ENCODE measurements around the gene HOXB3. TPM values are rescaled to one million over a fixed set of nuclear protein-coding genes. Genes with fewer than 3 reads are reported as not detected.

HOXB3 gene
- total and polyA plus RNA-seq, 2 of the 4 experiments (the other 2 are of a cell fraction): 6.3 to 59.6 TPM

DNA sequence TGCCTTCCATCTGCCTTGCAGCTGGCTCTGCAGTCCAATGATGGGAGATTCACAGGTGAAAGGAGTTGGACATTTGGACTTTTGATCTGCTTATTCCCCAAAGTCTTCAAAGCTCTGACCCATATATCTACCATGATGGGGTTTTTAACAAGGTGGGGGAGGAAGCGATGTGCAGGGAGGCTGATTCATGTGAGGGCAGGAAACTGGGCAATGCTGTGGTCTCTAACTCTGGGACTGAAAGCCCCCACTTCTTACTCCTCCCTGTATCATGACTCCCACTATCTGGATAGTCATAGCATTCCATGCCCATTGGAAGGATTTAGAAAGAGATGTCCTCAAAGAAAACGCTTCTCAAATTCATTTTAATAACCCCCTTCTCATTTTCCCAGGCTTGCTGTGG, 75.6 kb downstream of the HOXB3 start:
- H3K9me1 ChIP-seq (ENCODE audit: insufficient read depth, low read length): no peaks in the 10 kb centered on the region; the same call in 1 of the 2 replicates
- H4K5ac ChIP-seq (ENCODE audit: low read depth, low read length): no peak overlapping the region
- H3K23ac ChIP-seq (ENCODE audit: low read depth, low read length): 0 out of 2 replicates have a peak overlapping the region, but pooled peaks have one; percentile 3
- ATAC-seq (ENCODE audit: low read depth) (no peak), DNase-seq (no peak)
- no peak overlapping the region for H2BK15ac ChIP-seq (ENCODE audit: low read depth, low read length)
- dilution Hi-C loops (cut with HindIII; ENCODE audit: low sequenced_read_pairs, unreplicated experiment): no loop called here
- H2AK9ac ChIP-seq (replicated peaks; ENCODE audit: low read depth, low read length, poor library complexity): no peak overlapping the region
- H3K27me3 ChIP-seq (ENCODE audit: control insufficient read depth, insufficient read depth, low read length): peaks cover 37% of the 10 kb centered on the region
- no peaks in the 10 kb centered on the region for H3K36me3 ChIP-seq (ENCODE audit: control insufficient read depth, insufficient read depth, low read length)
- no peak overlapping the region; the same call in 1 of the 2 replicates for H2AK5ac ChIP-seq (ENCODE audit: low read depth, low read length)
- H3K4me2 ChIP-seq (ENCODE audit: low read depth, low read length): no peak overlapping the region
- WGBS, 2 experiments (ENCODE audit: extremely low coverage in 2 of 2, insufficient read length in 1 of 2): no CpG with 5 or more reads among the region's 2 CpGs
- H4K8ac ChIP-seq (ENCODE audit: low read depth in 2 of 2, low read length in 2 of 2): no peak overlapping the region
- in situ Hi-C loops (cut with MboI; ENCODE audit: low sequenced_read_pairs): no loop called here
- no peak overlapping the region for H2BK5ac ChIP-seq (ENCODE audit: low read depth, low read length, poor library complexity, severe bottlenecking)
- no peaks in the 10 kb centered on the region for H4K20me1 ChIP-seq (ENCODE audit: insufficient read depth, low read length)
- CTCF ChIA-PET: no interaction called here
- no TSS peak for BruUV-seq (replicated peaks)
- no peak overlapping the region for H3K14ac ChIP-seq (replicated peaks; ENCODE audit: low read depth, low read length)
- H3K79me1 ChIP-seq (ENCODE audit: low read depth in 1 of 2, low read length in 2 of 2): no peaks in the 10 kb centered on the region
- 0 out of 2 replicates have a peak, but pooled peaks cover 2% of the 10 kb centered on the region for H3K4me1 ChIP-seq (ENCODE audit: control insufficient read depth, insufficient read depth, low read length)
- TF ChIP-seq FOS (IDR thresholded peaks at IDR 0.05; ENCODE audit: low read depth, low read length): no peak
- TF ChIP-seq RCOR1 (IDR thresholded peaks at IDR 0.05; ENCODE audit: insufficient replicate concordance, low read length): no peak
- TF ChIP-seq POLR2A (IDR thresholded peaks at IDR 0.05; ENCODE audit: low read depth, low read length): no peak
- no peak for TF ChIP-seq MAZ (IDR thresholded peaks at IDR 0.05; ENCODE audit: borderline replicate concordance, low read depth, low read length)
- TF ChIP-seq, protein P1, sequence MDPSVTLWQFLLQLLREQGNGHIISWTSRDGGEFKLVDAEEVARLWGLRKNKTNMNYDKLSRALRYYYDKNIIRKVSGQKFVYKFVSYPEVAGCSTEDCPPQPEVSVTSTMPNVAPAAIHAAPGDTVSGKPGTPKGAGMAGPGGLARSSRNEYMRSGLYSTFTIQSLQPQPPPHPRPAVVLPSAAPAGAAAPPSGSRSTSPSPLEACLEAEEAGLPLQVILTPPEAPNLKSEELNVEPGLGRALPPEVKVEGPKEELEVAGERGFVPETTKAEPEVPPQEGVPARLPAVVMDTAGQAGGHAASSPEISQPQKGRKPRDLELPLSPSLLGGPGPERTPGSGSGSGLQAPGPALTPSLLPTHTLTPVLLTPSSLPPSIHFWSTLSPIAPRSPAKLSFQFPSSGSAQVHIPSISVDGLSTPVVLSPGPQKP (IDR thresholded peaks at IDR 0.05; ENCODE audit: borderline replicate concordance, low read depth, low read length): no peak
- TF ChIP-seq SMC3 (IDR thresholded peaks at IDR 0.05; ENCODE audit: low read depth, low read length): no peak
- no peak for TF ChIP-seq MXI1 (IDR thresholded peaks at IDR 0.05; ENCODE audit: borderline replicate concordance, low read depth, low read length)
- TF ChIP-seq RAD21 (IDR thresholded peaks at IDR 0.05; ENCODE audit: low read length): no peak
- TF ChIP-seq MAFK (IDR thresholded peaks at IDR 0.05; ENCODE audit: low read depth, low read length): no peak
- no peak for TF ChIP-seq CHD1 (IDR thresholded peaks at IDR 0.05; ENCODE audit: low read depth, low read length)
- TF ChIP-seq NFE2L2 (IDR thresholded peaks at IDR 0.05; ENCODE audit: low read depth, low read length): no peak
- no peak for TF ChIP-seq BHLHE40 (IDR thresholded peaks at IDR 0.05; ENCODE audit: low read depth, low read length)
- TF ChIP-seq, protein P2, sequence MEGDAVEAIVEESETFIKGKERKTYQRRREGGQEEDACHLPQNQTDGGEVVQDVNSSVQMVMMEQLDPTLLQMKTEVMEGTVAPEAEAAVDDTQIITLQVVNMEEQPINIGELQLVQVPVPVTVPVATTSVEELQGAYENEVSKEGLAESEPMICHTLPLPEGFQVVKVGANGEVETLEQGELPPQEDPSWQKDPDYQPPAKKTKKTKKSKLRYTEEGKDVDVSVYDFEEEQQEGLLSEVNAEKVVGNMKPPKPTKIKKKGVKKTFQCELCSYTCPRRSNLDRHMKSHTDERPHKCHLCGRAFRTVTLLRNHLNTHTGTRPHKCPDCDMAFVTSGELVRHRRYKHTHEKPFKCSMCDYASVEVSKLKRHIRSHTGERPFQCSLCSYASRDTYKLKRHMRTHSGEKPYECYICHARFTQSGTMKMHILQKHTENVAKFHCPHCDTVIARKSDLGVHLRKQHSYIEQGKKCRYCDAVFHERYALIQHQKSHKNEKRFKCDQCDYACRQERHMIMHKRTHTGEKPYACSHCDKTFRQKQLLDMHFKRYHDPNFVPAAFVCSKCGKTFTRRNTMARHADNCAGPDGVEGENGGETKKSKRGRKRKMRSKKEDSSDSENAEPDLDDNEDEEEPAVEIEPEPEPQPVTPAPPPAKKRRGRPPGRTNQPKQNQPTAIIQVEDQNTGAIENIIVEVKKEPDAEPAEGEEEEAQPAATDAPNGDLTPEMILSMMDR (conservative IDR thresholded peaks at IDR 0.05; ENCODE audit: low read depth, low read length): no peak
- no peak for TF ChIP-seq RFX5 (IDR thresholded peaks at IDR 0.05; ENCODE audit: low read depth, low read length)
- no peak for TF ChIP-seq CEBPB (IDR thresholded peaks at IDR 0.05; ENCODE audit: low read depth, low read length)
- TF ChIP-seq, protein P3, sequence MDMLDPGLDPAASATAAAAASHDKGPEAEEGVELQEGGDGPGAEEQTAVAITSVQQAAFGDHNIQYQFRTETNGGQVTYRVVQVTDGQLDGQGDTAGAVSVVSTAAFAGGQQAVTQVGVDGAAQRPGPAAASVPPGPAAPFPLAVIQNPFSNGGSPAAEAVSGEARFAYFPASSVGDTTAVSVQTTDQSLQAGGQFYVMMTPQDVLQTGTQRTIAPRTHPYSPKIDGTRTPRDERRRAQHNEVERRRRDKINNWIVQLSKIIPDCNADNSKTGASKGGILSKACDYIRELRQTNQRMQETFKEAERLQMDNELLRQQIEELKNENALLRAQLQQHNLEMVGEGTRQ (IDR thresholded peaks at IDR 0.05; ENCODE audit: low read depth, low read length): no peak
- no peak overlapping the region for H2BK120ac ChIP-seq (ENCODE audit: low read depth, low read length)
- H2AFZ ChIP-seq (replicated peaks; ENCODE audit: low read length, poor library complexity): no peak overlapping the region
- no peak overlapping the region for H3K4ac ChIP-seq (ENCODE audit: low read depth, low read length)
- intact Hi-C loops (cut with micrococcal nuclease): no loop called here
- H3K9ac ChIP-seq (ENCODE audit: low read depth, low read length): no peak overlapping the region
- POLR2A ChIA-PET (ENCODE audit: unreplicated experiment): no interaction called here
- no peak overlapping the region for H3K18ac ChIP-seq (ENCODE audit: low read depth, low read length)
- no peak overlapping the region for H3K56ac ChIP-seq (ENCODE audit: extremely low read depth, insufficient read depth, low read length)
- H3K27ac ChIP-seq (ENCODE audit: insufficient read depth, low read length): no peak overlapping the region
- H3K4me3 ChIP-seq (ENCODE audit: insufficient read depth, low read depth, low read length): no peak overlapping the region
- no peaks in the 10 kb centered on the region for H3K9me3 ChIP-seq (ENCODE audit: control insufficient read depth, insufficient read depth, low read length)
- H2BK20ac ChIP-seq (ENCODE audit: low read depth, low read length): no peak overlapping the region
- H4K91ac ChIP-seq (ENCODE audit: insufficient read depth, low read depth, low read length): no peak overlapping the region
